Measurements from ENCODE around the gene DDX60. TPM values are rescaled to one million over a fixed set of nuclear protein-coding genes. Genes with fewer than 3 reads are reported as not detected.
"Not testable (repeated sequence)": the region's sequence is repeated elsewhere in the genome, so short reads cannot be mapped to it uniquely, and the experiment has no call there.

DDX60 gene, protein sequence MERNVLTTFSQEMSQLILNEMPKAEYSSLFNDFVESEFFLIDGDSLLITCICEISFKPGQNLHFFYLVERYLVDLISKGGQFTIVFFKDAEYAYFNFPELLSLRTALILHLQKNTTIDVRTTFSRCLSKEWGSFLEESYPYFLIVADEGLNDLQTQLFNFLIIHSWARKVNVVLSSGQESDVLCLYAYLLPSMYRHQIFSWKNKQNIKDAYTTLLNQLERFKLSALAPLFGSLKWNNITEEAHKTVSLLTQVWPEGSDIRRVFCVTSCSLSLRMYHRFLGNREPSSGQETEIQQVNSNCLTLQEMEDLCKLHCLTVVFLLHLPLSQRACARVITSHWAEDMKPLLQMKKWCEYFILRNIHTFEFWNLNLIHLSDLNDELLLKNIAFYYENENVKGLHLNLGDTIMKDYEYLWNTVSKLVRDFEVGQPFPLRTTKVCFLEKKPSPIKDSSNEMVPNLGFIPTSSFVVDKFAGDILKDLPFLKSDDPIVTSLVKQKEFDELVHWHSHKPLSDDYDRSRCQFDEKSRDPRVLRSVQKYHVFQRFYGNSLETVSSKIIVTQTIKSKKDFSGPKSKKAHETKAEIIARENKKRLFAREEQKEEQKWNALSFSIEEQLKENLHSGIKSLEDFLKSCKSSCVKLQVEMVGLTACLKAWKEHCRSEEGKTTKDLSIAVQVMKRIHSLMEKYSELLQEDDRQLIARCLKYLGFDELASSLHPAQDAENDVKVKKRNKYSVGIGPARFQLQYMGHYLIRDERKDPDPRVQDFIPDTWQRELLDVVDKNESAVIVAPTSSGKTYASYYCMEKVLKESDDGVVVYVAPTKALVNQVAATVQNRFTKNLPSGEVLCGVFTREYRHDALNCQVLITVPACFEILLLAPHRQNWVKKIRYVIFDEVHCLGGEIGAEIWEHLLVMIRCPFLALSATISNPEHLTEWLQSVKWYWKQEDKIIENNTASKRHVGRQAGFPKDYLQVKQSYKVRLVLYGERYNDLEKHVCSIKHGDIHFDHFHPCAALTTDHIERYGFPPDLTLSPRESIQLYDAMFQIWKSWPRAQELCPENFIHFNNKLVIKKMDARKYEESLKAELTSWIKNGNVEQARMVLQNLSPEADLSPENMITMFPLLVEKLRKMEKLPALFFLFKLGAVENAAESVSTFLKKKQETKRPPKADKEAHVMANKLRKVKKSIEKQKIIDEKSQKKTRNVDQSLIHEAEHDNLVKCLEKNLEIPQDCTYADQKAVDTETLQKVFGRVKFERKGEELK (N-terminal part only)
- total RNA-seq = 15.0 TPM

DNA sequence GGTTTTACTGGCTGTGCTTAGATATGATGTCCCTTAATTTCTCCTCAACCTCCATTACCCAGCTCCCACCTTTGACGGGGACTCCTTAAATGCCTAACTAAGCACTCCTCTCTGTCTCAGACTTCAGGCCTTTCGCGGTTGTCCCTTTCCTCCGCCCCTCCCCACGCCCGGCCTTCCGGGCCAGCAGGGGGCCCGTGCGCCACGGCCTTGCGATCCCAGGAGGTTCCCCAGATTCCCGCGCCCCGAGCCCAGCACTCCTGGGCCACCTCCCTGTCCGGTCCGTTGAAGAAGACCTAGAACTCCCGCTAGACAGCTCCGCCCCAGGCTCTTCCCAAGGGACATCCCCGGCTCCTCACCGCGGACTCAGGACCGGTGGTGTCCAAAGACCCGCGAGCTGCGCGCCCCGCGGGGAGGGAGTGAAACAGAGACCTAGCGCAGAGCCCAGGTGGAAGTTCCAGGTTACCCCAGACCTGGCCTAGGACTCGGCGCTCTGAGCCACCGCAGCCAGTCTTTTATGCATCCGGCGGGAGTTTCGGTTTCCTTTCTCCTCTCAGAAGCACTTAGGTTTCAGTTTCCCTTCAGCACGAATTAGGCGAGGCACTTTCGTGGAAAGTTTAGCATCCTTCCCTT lies at the start of gene DDX60:
Gene DDX60 (minus strand): TSS at position 487 of the 630 bp plus-strand sequence. CDS start 7,493 bp downstream, outside the sequence.
- peak; percentile 78 for DNase-seq

DNA sequence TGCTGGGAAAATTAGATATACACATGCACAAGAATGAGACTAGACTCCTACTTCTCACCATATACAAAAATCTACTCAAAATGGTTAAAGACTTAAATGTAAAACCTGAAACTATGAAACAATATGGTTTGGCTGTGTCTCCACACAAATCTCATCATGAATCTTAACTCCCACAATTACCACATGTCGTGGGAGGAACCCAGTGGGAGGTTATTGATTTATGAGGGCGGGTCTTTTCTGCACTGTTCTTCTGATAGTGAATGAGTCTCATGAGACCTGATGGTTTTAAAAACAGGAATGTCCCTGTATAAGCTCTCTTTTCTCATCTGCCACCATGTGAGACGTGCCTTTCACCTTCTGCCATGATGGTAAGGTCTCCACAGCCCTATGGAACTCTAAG lies 48.5 kb upstream of the DDX60 start:
- no peak for DNase-seq

DNA sequence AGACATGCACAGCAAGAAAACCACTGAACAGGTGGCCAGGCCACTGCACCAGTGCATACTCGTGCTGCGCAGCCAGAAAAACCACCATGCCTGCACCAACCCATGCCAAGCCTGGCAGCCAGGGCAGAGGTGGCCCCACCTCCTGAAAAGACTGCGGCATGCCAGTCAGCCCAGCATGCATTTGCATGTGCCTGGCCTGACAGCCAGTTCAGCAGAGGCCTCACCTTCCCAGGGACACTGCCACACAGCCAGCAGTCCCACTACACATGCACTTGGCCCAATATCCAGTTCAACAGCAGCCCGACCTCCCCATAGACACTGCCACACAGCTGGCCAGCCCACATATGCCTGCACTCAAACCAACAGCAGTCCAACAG lies 43.5 kb upstream of the DDX60 start:
- no peak for DNase-seq

DNA sequence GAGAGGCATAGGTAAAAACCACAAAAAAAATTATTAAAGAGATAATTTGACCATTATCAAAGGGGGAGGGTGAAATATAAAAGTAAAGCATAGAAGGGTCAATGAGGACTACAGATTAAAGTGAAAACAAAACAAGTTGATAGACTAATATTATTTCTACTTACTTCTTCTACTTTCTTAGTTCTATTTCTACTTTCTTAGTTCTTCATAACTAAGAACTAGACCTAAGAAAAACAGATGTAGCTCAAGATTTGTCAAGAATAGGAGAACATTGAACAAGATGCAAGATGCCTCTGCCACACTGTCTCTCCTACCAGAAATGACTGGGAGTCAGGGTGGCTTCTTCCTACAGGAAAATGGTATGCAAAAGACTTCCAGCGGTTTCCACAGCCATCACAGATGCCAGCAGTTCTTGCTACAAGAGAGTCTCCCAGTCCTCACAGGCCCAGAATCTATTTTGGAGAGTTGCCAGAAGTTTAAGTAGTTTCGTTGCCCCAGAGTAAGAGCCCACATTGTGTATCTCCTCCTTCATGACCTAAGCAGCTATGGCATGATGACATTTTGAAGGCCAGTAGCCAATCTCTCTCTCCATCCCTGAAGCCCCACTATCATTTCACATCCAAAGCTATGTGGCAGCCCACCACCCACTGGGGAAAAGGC lies 42.9 kb upstream of the DDX60 start:
- DNase-seq = no peak

DNA sequence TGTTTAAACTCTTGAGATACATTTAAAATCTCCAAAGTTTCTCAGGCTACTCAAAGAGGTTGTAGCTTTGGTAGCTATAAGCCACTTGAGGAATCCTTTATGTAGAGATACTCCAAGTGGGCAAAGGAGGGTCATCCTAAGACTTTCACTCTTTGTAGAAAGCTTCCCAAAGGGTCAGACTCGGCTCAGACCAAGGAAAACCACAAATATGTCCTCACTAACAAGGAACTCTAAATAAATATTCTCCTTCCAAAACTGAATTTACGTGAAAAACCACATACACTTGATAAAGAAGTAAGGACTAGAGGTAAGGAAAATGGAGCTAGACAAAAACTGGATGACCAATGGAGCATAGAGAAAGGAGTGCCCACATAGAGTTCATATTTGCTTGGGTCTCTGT lies 41.7 kb upstream of the DDX60 start:
- no peak for DNase-seq

DNA sequence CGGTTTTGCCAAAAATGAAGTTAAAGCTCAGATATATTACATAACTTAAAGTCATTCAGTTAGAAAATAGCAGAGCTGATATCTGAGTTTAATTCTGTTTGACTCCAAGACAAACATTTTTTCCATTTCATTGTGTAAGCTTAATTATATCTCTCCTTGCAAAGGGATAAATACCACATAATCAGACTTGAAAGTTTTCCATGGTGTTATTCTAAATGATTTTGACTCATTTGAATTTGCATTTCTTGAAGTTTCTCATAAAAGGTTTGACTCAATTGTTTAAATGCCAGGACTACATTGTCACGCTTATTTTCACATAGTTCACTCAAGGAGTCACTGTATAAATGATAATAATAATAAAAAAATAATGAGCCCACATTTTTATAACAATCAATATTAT lies 39.4 kb upstream of the DDX60 start:
- no peak for DNase-seq

DNA sequence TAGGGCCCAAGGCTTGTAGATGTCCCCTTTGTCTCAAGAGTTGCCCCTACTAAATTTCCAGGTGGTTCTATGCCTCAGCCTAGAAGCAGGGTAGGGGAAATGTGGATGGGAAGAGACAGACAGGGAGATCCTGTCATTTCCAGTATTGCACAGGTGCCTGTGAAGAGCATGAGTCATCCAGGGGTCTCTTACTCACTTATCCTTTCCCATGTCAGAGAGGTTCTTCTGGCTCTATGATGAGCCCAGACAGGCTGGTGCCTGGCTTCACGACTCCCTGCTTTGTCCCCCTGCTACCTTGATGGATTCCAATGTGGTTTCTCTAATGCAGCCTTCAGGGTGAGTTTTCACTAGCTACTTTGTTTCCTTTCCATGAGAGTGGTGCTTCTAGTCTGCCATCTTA lies 35.2 kb upstream of the DDX60 start:
- no peak for DNase-seq

DNA sequence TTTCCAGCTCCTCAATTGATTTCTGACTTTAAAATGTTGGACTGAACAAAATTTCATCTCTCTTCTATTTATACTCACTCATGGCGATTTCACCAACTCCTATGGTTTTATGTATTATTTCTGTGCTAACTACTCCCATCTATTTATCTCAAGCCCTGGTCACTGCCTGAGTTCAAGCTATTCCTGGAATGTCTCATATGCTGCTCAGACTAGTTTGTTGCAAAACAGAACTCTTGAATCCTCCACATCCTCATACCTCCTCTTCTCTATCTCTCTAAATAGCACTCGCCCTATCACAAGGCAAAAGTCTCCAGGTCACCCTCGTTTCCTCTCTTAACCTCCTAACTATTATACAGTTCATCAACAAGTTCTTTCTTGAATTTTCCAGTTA lies 19.0 kb upstream of the DDX60 start:
- DNase-seq = no peak

DNA sequence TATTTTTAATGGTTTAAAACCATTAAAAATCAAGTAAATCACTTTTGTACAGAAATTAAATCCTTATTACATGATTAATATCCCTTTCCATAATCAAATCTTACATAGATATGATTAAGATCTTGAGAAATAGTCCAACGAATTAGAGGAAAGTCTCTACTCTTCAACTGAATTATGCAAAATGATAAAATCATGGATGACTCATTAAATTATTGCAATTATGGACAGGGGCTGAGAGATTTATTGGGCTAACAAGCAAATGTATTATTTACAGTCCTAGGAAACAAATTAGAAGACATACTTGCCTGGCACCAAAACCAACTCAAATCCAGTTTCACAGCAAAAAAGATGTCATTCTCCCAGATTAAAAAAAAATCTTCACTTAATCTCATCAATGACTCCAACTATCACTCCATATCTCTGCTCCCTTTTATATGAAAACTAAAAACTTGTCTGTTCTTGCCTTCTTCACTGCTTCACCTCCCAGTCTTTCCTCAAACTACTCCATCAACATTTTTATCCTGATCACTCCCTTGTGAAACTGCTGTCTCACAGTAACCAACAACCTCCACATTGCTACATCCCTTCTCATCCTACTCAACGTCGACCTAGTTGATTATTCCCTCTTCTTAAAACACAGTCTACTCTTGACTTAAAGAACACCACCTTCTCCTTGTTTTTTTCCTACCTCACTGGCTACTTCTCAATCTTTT lies 18.4 kb upstream of the DDX60 start:
- no peak for DNase-seq

DNA sequence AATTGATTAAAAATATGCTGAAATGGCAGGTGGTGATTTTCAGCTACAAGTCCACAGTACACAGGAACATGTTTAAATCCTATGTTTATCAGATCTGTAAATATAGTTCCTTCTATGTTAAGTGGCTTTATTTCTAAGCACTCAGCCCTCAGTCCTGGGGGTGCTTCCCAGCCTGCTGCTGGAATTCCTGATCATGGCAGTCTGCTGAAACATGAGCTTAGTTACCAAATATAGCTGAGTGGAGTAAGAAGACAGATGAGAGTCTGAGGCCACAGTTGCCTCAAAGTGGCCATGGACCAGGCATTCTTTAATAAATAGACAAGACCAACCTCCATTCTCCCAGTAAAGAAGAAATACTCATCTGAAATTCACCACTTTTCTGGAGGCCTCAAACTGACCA lies 17.1 kb upstream of the DDX60 start:
- DNase-seq = no peak

DNA sequence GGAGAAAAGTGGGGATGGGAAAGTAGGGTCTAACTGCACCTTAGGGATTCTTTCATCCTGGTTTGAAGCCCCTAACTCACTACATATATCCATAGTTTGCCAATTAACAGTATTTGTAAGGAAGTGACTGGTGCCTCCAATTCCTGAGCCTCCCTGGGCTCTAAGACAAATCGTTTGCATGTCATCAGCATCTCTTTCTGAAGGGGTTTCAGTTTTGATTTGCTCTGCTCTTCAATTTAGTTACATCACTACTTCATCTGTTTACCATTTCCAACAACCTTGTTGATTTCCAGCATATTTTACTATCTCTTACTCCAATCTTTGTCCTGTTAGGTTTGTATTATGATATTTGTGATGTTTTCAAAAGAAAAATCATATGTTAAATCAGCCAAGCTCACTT lies 15.5 kb upstream of the DDX60 start:
- DNase-seq = no peak

DNA sequence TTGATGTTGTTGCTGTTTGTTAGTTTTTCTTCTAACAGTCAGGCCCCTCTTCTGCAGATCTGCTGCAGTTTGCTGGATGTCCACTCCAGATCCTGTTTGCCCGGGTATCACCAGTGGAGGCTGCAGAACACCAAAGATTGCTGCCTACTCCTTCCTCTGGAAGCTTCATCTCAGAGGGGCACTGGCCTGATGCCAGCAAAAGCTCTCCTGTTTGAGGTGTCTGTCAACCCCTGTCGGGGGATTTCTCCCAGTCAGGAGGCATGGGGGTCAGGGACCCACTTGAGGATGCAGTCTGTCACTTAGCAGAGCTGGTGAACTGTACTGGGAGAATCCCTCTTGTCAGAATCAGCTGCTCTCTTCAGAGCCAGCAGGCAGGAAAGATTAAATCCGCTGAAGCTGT lies 12.0 kb upstream of the DDX60 start:
- DNase-seq = not testable (repeated sequence)

DNA sequence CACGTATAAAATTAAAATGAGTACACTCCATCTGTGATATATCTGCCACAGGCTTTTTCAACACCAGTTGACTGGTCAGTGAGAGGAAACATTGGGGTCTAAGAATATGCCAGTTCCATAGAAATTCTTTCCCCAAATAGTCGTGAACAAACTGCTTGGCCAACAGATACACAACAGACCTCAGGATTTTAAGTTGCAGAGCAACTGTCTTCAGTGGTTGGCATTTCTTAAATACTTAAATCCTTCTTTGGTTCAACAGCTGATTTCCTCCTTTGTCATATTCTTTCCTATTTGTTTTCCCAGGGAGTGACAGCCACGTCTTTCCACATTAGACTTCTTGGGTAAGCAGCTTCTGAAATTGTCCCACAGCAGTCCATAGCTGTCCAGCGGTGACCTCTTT lies 7.0 kb upstream of the DDX60 start:
- no peak for DNase-seq

DNA sequence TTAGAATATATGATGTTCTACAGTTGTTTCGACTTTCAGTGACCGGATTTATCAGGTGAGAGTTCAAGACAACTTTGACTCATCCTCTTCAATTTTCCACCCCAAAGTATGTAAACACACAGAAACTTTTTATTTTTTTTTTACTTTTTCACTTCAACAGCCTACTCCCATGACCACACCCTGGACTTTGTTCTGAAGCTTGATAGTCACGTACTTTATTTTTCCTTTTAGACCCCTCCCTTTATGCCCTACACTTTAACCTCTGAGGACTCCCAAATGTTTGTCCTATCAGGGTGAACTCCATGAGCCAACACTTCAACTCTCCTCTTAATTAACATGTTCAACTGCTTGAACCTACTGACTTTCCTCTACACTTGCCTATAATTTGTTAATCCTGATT lies 2.5 kb upstream of the DDX60 start:
- DNase-seq = no peak

DNA sequence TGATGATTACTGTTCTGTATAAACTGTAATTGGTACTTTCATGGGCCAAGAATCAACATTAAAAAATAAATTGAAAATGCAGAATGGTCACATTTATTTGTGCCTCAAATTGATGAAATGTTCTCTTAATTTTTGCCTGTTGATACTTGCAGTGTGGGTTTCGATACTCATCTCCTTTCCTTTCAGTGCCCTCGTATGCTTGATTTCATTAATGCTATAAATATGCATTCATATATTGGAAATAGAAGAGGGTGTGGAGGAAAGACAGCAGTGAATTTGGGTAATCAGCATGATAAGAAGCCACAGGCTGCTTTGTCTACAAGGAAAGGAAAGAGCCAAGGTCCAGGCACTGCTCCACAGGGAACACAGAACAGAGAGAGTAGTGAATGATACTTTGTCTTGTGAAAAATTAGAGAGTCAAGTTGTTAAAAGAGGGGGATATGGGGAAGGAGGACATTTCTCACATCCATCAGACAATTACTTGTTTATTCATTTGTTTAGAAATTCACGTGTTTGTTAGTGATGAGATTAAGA lies 1.0 kb upstream of the DDX60 start:
- DNase-seq = no peak

DNA sequence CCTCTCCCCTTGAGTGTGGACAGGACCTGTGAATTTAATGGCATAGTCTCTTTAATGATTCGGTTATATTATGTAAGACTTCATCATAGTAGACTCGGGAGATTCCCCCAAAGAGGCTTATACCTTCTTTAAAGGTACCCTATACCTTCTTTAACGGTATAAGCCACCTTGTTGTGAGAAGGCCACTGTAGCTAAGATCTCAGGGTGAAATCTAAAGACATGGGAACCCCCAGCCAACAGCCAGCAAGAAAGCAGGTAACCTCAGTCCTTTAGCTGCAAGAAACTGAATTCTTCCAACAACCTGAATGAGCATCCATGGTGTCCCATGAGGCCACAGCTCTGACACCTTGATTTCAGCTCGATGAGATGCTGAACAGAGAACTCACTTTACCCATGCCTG lies 931 bp downstream of the DDX60 start:
- DNase-seq = no peak

DNA sequence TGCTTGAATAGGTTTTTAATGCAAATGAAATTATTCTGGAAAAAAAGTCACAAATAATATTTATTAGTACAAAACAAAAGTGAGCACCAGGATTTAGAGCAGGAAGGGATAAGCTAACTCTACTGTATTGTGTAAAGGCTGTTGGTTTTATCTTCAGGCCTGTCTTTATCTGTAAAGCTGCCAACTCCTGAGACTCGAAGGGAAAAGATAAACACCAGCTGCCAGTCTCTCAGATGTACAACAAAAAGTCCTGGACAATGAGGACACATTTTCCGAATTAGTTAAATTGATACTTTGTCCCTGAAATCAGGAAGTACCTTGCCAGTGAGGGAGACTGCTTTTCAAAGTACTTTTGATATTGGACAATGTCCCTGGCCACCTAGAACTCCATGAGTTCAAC lies 8.8 kb downstream of the DDX60 start:
- no peak for DNase-seq

DNA sequence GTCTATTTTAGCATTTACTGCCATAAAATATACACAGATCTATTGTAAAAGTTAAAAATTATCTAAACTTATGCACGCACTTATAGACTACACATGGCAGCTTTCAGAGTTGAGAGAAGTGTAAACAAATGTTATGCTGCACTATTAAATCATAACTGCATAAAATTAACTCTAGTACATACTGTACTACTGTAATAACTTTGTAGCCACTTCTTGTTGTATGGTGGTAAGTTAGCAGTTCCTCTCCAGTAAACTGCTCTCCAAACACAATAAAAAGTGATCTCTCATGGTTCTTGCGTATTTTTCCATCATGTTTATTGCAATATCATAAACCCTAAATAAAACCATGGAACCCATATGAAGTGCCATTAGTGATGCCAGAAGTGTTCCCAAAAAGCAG lies 9.6 kb downstream of the DDX60 start:
- DNase-seq = no peak

DNA sequence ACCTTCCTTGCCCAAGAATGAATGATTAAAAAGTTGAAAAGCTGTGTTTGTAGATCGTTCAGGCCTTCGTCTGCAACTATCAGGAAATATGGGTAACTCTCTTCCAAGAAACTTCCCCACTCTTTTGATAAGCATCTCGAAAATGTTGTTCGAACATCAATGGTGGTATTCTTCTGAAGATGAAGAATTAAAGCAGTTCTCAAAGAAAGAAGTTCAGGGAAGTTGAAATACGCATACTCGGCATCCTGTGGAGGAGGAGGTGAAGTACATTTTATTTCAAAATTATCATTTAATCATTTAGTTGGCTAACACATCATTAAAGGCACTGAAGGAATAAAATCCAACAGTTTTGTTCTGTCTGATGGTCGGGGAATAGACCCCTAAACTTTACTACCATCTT lies 12.1 kb downstream of the DDX60 start:
- DNase-seq = no peak

DNA sequence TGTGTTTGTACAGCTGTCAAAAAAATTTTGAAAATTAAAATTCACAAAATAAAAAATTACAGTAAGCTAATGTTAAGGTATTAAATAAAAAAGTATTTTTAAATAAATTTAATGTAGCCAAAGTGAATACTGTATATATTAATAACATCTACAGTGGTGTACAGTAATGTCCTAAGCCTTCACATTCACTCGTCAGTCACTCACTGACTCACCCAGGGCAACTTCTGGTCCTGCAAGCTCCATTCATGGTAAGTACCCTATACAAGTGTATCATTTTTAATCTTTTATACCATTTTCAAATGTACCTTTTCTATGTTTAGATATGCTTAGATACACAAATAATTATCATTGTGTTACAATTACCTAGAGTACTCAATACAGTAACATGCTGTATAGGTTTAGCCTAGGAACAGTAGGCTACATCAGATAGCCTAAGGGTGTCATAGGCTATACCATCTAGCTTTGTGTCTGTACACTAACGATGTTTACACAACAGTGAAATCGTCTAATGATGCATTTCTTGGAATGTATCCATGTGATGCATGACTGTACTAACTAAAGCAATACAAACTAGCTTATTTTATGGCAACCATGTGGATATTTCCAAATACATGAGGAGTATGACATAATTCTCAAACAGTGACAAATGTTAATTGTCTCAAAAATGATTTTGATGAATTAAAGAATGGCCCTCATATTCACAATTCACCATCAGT lies 13.7 kb downstream of the DDX60 start:
- DNase-seq = peak; percentile 68
